Astrocyte (in vitro differentiated cells and primary cell): ENCODE results near the gene PPM1E.

Source experiments
- CTCF ChIP-seq: IDR thresholded peaks from 2 replicates; pipeline ENCODE4 v1.5.1; 2011; ENCODE audit warnings: low read depth, mild to moderate bottlenecking, inconsistent platforms, low read length, moderate library complexity; ENCODE audit not compliant: insufficient read depth
- EZH2 ChIP-seq: IDR thresholded peaks from 2 replicates; pipeline ENCODE4 v1.6.1; 2012; ENCODE audit warnings: mild to moderate bottlenecking, low read length, inconsistent platforms; ENCODE audit not compliant: insufficient read depth

- TF ChIP-seq CTCF, result no peak
- TF ChIP-seq EZH2, result no peak
These were observed 165.1 kb downstream of the PPM1E start for GRCh38 chr17:58920773-58921172.
